Fibroblast of gingiva (primary cell): Measurements from ENCODE around the gene C1orf210.

Source experiments
- DNase-seq: peaks from one replicate; pipeline ENCODE4 v3.0.0-alpha.2; 2011; ENCODE audit warnings: low read depth

Gene C1orf210

DNA sequence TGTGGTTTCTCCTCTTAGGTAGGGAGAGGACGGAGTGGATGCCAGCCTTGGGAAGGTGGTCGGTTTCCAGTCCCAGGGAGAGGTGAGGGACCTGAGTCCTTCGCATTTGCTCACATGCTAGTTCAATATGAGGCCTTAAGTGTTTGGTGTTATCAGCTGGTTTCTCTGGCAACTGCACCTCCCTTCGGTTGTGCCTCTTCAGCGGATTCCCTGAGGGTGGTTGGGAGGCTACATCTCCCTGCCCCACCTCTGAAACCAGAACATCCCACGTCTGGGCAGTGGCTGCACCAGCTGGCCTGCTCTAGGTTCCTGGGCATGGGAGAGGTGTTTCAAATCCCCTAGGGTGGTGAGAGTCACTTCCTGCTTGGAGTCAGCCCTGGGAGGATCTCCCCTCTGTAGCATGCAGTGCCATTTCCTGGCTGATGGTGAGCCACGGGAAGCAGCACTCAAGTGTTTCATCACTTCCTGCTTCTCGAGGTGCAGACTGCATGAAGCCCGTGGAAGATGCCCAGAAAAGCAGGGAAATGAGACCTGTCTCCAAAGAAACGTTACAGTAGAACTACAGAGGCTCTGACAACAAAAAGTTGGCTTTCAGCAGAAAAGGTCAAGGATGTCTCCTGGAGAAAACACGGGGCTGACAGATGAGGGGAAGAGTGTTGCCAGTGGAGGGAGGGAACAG is 11.1 kb downstream of the C1orf210 start:
- DNase-seq, result no peak

DNA sequence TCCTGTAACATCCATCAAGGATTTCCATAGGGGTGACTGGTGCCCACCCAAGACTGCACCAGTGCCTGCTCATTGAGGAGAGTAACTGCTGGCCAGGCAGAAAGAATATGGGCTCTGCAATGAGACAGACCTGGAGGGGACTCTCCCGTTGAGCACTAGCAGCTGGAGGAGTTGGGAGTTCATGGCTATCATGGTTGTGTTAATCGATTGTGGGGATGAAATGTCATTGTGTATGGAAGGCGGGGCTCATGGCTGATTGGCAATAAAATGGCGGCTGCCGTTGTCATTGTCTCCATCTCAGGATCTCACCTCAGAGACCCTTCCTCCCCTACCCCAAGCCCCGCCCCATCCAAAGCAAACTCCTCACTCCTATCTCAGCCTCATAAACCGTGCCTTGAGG is 11.7 kb downstream of the C1orf210 start:
- DNase-seq, result no peak

- DNase-seq, result no peak
Observed at GRCh38 chr1:43272576-43273571, 12.5 kb downstream of the C1orf210 start.

GRCh38 chr1:43272161-43272560 is 13.2 kb downstream of the C1orf210 start:
- no peak for DNase-seq

- DNase-seq, result no peak
Observed at GRCh38 chr1:43271186-43272118, 13.9 kb downstream of the C1orf210 start.

GRCh38 chr1:43270421-43271095 is 14.8 kb downstream of the C1orf210 start:
- no peak for DNase-seq

- DNase-seq, result no peak
Observed at GRCh38 chr1:43269627-43270375, 15.6 kb downstream of the C1orf210 start, which contains the start of gene TMEM125. Gene TMEM125, plus strand, starts transcription at chr1:43269983. Its CDS starts 2,740 bp downstream, at chr1:43272723.

DNA sequence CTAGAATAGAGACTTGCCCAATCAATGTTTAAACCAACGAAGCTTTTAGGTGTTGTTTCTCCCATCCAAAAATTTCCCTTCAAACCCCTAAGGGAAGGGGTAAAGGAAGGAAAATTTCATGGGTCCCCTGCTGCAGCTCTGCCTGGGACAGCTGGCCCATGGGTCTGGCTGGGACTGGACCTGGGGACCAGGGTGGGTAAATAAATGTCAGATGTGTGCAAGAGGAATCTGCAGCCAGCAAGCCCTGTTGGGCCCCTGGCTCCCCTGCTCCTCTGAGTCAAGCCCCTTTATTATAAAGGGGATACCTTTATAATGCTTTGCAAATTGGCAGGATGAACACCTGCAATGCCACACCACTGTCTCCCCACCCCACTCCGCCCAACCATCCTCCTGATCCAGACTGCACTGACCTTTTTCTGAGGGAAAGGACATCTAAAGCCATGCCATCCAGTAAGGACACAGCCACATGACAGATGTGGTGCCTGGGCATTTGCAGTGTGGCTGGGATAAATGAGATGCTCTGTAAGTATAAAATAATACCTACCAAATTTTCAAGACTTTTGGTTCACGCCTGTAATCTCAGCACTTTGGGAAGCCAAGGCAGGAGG is 17.5 kb downstream of the C1orf210 start:
- DNase-seq, result no peak

DNA sequence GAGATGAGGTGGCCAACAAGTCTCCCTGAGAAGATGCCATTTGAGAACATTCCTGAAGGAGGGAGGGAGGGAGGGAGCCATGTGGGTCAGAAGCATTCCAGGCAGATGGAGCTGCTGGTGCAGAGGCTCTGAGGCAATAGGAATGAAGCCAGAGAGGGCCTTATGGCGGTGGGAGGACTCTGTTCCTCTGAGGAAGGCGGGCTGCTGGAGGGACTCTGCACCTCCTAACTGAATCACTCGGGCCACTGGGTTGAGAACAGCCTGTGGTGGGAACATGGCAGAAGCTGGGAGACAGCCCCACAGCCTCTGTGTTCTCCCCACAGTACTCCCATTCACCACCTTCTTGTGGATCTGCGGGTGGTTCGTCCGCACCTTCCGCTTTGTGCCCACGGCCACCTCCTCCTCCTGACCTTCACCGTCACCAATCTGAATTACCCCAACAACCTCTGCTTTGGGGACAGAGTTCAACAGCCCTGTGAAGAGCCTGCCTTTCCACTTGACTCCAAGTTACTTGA is 18.0 kb downstream of the C1orf210 start:
- peak; percentile 88 for DNase-seq

- DNase-seq, result no peak
Observed at GRCh38 chr1:43266881-43267280, 18.5 kb downstream of the C1orf210 start.

DNA sequence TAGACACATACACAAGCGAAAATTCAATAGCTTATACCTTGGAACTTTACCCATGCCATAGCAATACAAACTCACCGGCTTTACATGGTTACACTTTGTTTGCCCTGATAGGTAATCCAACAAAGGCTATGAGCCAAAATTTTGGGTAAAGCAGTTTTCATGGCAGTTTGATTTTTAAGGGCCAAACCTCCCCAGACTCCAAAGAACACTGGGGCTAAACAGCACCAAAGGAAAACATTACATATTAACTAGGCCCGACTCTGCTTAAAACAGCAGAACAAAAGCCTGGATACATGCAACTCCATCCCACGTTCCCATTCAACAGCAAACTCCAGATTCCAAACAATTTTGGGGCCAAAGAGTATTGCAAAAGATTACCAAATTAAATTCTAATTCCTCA is 19.9 kb downstream of the C1orf210 start:
- DNase-seq, result no peak

DNA sequence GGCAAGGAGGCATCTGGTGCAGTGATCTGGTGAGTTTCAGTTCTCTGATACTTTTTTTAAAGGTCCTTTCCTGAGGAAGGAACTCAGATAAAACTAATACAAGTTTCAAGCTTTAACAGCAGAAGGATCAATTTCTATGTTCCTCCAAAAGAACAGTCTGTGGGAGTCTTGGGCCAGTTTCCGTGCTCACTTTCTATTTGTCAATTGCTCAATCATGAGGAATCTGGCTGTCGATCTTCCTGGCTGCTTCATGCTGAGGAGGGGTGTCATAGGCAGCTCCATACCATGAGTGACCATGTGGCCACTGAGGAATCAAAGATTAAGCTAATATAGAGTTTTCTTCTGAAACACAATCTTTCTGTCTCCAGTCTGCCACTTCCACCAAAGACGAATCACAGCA is 27.0 kb downstream of the C1orf210 start:
- DNase-seq, result no peak

DNA sequence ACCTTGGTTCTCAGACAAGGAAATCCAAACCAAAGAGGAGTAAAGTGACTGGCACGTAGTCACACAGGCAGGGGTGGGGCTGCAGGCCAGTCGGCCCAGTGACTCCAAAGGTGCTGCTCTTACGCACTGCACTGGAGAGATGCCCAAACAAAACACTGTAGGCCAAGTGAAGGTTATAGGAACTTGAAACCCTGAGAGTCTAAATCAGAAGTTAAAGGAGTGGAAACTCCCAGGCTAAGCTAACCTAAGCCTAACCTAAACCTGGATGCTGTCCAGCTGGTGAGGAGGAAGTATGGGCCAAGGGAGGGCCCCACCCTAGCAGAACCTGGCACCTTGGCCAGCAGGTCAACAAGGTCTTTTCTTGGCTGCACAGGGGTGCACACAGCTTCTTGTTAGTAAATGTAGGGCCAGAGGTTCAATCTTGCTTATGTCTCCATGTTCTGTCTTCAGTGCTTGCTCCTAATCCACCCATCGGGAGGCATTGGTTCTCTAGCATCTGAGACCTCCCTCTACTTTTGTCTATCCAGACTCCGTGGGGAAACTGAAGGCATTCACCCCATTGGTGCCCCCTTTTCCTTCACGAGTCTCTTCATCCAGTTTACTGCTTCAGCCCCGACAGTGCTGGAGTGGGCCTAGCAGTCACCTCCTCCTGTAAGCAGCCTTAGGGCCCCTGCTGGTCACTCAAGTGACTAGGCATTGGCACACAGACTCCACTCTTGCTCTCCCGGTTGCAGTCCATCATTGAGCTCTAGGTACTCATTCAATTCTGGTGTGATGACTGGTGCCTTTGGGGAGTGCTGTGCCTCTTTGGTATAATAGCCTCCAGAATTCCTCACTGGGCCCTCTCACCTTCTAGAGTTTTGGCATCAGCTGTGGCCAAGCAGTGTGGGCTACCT is 28.5 kb downstream of the C1orf210 start:
- DNase-seq, result no peak

DNA sequence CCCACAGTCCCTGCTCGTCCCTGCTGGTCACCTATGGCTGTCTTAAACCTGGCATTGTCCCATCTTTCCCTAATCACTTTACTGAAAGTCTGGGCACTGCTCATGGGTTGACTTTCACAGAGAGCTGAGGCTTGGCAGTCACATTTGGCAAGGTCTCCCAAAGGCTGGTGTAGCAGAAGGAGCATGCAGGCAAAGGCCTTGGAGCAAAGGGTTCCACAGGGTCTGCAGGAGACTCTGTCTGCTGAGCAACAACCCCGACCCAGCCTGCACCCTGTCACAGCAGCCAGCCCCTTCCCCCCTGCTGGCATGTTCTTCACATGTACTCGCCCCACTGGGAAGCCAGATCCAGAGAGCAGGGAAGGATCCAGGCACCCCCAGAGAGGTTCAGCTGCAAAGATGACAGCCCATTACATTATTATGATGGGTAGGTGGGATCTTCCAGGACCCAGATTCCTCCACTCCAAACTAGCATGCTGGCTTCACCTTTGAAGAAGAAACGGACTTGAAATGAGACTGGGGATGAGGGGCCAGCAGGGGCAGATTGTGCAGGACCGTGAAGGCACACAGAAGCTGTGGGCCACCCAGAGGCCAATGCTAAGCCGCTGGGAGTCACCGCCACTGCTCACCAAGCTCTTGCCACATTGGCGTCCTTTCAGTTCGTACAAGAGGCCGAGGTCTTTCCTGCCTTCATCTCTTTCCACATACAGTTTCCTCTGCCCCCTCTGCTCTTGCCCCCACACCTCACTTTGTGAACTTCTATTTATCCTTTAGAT is 29.8 kb downstream of the C1orf210 start:
- no peak for DNase-seq

DNA sequence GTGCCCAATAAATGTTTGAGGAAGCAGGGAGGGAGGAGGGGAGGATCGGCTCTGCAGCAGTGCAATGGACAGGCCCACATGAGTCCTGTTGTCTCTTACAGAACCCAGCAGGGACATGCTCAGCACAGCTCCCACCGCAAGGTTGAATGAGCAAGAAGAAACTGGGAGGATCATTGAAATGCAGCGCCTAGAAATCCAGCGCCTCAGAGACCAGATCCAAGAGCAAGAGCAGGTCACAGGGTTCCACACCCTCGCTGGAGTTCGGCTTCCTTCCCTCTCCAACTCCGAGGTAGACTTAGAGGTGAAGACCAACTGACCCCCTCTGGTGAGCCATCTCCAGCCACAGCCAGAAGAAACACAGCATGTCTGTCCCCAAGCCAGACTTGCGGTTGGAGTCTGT is 31.5 kb downstream of the C1orf210 start:
- no peak for DNase-seq

DNA sequence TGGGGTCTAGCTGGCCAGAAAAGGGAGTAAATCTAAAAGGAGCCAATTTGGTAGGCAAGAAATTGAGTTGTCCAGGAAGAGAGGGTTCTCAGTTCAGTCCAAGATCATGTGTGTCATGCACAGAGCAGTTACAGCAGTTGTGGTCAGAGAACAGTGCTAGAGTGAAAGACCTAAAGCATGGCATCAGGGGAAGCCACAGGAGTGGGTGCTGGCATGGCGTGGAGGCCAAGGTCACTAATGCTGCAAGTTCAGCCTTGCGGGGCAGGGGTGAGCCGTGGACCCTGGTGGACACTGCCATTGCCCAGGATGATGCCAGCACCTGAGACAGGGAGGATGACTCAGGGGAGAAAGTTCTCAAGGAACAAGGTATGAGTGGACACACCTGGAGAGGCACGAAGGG is 32.2 kb downstream of the C1orf210 start:
- DNase-seq, result no peak

DNA sequence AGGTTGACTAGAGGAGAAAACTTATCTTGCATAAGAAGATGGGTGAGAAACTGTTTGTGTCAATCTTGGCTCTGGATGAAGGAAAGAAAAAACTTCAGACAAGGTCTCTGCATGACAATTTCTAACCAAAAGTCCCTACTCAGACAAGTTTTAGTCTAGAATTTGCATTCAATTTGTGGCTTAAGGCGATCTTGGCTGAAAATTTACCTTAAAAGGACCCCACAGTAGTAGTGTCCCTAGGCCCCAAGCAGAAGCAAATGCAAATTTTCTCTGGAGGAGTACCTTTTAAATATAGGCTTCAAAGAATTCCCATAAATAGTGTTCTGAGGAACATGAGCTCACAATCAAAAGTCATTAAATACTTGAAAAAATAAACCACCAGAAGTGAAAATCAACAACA is 33.2 kb downstream of the C1orf210 start:
- no peak for DNase-seq

GRCh38 chr1:43251024-43251423 is 34.4 kb downstream of the C1orf210 start:
- DNase-seq, result no peak
